Right cardiac atrium (tissue), 5 donors: Measurements from ENCODE around the gene KLHDC8A. TPM values are rescaled to one million over a fixed set of nuclear protein-coding genes. Genes with fewer than 3 reads are reported as not detected.
A peak's percentile ranks its signal among the peaks of the same experiment; 100 is the strongest.

Experiments
- ATAC-seq, 2 donors: fragments of 200-7000 bp; cut with Tn5 transposase; one replicate each; pipeline versions ENCODE4 v1.8.0 to v1.9.1; 2020; ENCODE audit warnings: moderate library complexity in 2 of 2, mild to moderate bottlenecking in 1 of 2
- DNase-seq, 3 donors: peaks; one replicate each; pipeline ENCODE4 v3.0.0-alpha.2; 2020
- H3K27ac ChIP-seq: one replicate; pipeline ENCODE4 v1.5.1; 2013; ENCODE audit warnings: mild to moderate bottlenecking, low read length, control low read depth, moderate library complexity
- H3K27me3 ChIP-seq: one replicate; pipeline ENCODE4 v1.6.1; 2013; ENCODE audit not compliant: control insufficient read depth, insufficient read depth
- H3K4me1 ChIP-seq: one replicate; pipeline ENCODE4 v1.6.1; 2013; ENCODE audit warnings: low read length; ENCODE audit not compliant: control insufficient read depth, insufficient read depth
- H3K4me3 ChIP-seq: one replicate; pipeline ENCODE4 v1.5.1; 2013; ENCODE audit warnings: low read length, control low read depth
- H3K9me3 ChIP-seq: one replicate; pipeline ENCODE4 v1.6.1; 2013; ENCODE audit warnings: low read length; ENCODE audit not compliant: control insufficient read depth
- WGBS: extraction: QIAGEN DNeasy Blood & Tissue Kit; methylation state at CpG from one replicate; pipeline ENCODE4 v1.1.7; 2013; 5-methylcytosine and 5-hydroxymethylcytosine counted together
- intact Hi-C, 4 donors: fragments of 100-400 bp; cut with DNase I; formaldehyde crosslinking; loops; one replicate each; pipeline versions ENCODE4 v1.11.0 to v1.14.0; 2022 to 2023
- polyA plus RNA-seq: library from polyadenylated mRNA; stranded (reverse); fragments of 200-250 nt; gene quantifications from one replicate; pipeline ENCODE4 v1.2.3, GENCODE V29; 2013
- total RNA-seq, 4 donors: library from RNA; stranded (reverse); fragmentation: NEBNext Ultra II Directional; extraction: Animal tissue kit (Norgen Biotek cat#: 25700); gene quantifications; one replicate each; pipeline ENCODE4 v1.2.1, GENCODE V29; 2021
- donor health status: healthy with polysubstance abuse.
- donor health status: DM: no; HTN: yes; CAD: no.
- donor health status: DM: no; HTN: no; CAD: no.
- donor health status: DM: no; HTN: yes; CAD: no; lungs with severe emphysema.
- donor health status: DM: yes; HTN: yes; CAD: no.

Gene KLHDC8A
- total and polyA plus RNA-seq, 5 donors, result 0.35 to 0.71 (median 0.47) TPM

- H3K27ac ChIP-seq, result peak overlapping the region; percentile 29
- WGBS, result 94% methylated on average over 10 of the region's 10 CpGs
- intact Hi-C loops, result no loop called here
- no peak overlapping the region for H3K4me3 ChIP-seq
- H3K9me3 ChIP-seq, result no peaks in the 10 kb centered on the region
- no peaks in the 10 kb centered on the region for H3K27me3 ChIP-seq
- H3K4me1 ChIP-seq, result peaks cover 12% of the 10 kb centered on the region
- ATAC-seq (no peak), DNase-seq (no peak)
Observed at GRCh38 chr1:205293350-205294074, 63.2 kb downstream of the KLHDC8A start.

GRCh38 chr1:205291596-205291995, 65.1 kb downstream of the KLHDC8A start:
- 95% methylated on average over 6 of the region's 6 CpGs for WGBS
- Histone ChIP-seq H3K27me3 (no peaks in the 10 kb centered on the region), H3K27ac (no peak overlapping the region), H3K4me1 (peaks cover 12% of the 10 kb centered on the region), H3K4me3 (no peak overlapping the region), H3K9me3 (no peaks in the 10 kb centered on the region)
- DNase-seq (no peak), ATAC-seq (no peak)
- intact Hi-C loops, result no loop called here

- H3K4me3 ChIP-seq, result no peak overlapping the region
- ATAC-seq (peak; percentile 20 to 29), DNase-seq (peak in 1 of 3 donors; percentile 78)
- 41% methylated on average over 8 of the region's 8 CpGs for WGBS
- peaks cover 7% of the 10 kb centered on the region for H3K4me1 ChIP-seq
- intact Hi-C loops, result no loop called here
- no peak overlapping the region for H3K27ac ChIP-seq
- no peaks in the 10 kb centered on the region for H3K9me3 ChIP-seq
- no peaks in the 10 kb centered on the region for H3K27me3 ChIP-seq
Observed at GRCh38 chr1:205287767-205288559, 68.8 kb downstream of the KLHDC8A start.

- peaks cover 7% of the 10 kb centered on the region for H3K4me1 ChIP-seq
- WGBS, result 95% methylated on average over 3 of the region's 3 CpGs
- no peak overlapping the region for H3K27ac ChIP-seq
- intact Hi-C loops, result no loop called here
- no peaks in the 10 kb centered on the region for H3K27me3 ChIP-seq
- no peak for ATAC-seq
- no peak for DNase-seq
- no peak overlapping the region for H3K4me3 ChIP-seq
- no peaks in the 10 kb centered on the region for H3K9me3 ChIP-seq
Observed at GRCh38 chr1:205287076-205287475, 69.6 kb downstream of the KLHDC8A start.

- ATAC-seq (no peak), DNase-seq (no peak)
- H3K27ac ChIP-seq, result no peak overlapping the region
- no peaks in the 10 kb centered on the region for H3K27me3 ChIP-seq
- 89% methylated on average over 9 of the region's 9 CpGs for WGBS
- intact Hi-C loops, result no loop called here
- no peak overlapping the region for H3K4me3 ChIP-seq
- no peaks in the 10 kb centered on the region for H3K9me3 ChIP-seq
- H3K4me1 ChIP-seq, result peaks cover 7% of the 10 kb centered on the region
Observed at GRCh38 chr1:205286335-205286950, 70.3 kb downstream of the KLHDC8A start.

Other genes starting within 250 kb of the KLHDC8A start
- 10 to 100 TPM in 3 of 4 donors, 1 to 10 TPM in 1; 9.9 to 13.1 (median 11.7) TPM for gene RBBP5, start 234.9 kb downstream of the KLHDC8A start, total RNA-seq
- 5.4 TPM for gene RBBP5, start 234.9 kb downstream of the KLHDC8A start, polyA plus RNA-seq
- 10 to 100 TPM in 1 of 4 donors, 1 to 10 TPM in 3; 7.9 to 10.1 (median 8.6) TPM for gene DSTYK, start 145.2 kb downstream of the KLHDC8A start, total RNA-seq
- 4.9 TPM for gene DSTYK, start 145.2 kb downstream of the KLHDC8A start, polyA plus RNA-seq
- gene TMCC2, start 129.0 kb downstream of the KLHDC8A start, total RNA-seq, result 10 to 100 TPM in 3 of 4 donors, 1 to 10 TPM in 1; 6.5 to 15.9 (median 13.2) TPM
- 15.7 TPM for gene TMCC2, start 129.0 kb downstream of the KLHDC8A start, polyA plus RNA-seq
- 1 to 10 TPM in 3 of 4 donors, under 1 TPM in 1; 0.50 to 1.6 (median 1.4) TPM for gene NUAK2, start 35.2 kb downstream of the KLHDC8A start, total RNA-seq
- gene NUAK2, start 35.2 kb downstream of the KLHDC8A start, polyA plus RNA-seq, result 0.86 TPM
- not detected for gene LEMD1, start 65.1 kb upstream of the KLHDC8A start, total RNA-seq
- not detected for gene LEMD1, start 65.1 kb upstream of the KLHDC8A start, polyA plus RNA-seq
- gene BLACAT1, start 99.1 kb upstream of the KLHDC8A start, total RNA-seq, result under 1 TPM in 1 of 4 donors, not detected in 3; 0.09 TPM
- gene BLACAT1, start 99.1 kb upstream of the KLHDC8A start, polyA plus RNA-seq, result 0.07 TPM
- gene CDK18, start 147.7 kb upstream of the KLHDC8A start, total RNA-seq, result 100 to 1,000 TPM in 3 of 4 donors, 10 to 100 TPM in 1; 80.2 to 148 (median 141) TPM
- 150 TPM for gene CDK18, start 147.7 kb upstream of the KLHDC8A start, polyA plus RNA-seq